GM19395 (cell line): ENCODE data around the gene SPRR4.
"Not testable (repeated sequence)": the region's sequence is repeated elsewhere in the genome, so short reads cannot be mapped to it uniquely, and the experiment has no call there.

Experiments
- ATAC-seq: cut with Tn5 transposase; IDR thresholded peaks from one replicate; pipeline ENCODE4 v1.9.1; 2021; ENCODE audit warnings: mild to moderate bottlenecking, moderate library complexity; ENCODE audit not compliant: unreplicated experiment

Gene SPRR4

GRCh38 chr1:153011235-153011758, 40.8 kb downstream of the SPRR4 start:
- not testable (repeated sequence) for ATAC-seq

- ATAC-seq = not testable (repeated sequence)
Measured at GRCh38 chr1:153021829-153022228, 51.4 kb downstream of the SPRR4 start.
